ENCODE results near the gene POLK. TPM values are rescaled to one million over a fixed set of nuclear protein-coding genes. Genes with fewer than 3 reads are reported as not detected.

POLK gene
- total and polyA plus RNA-seq, 2 of the 4 experiments (the other 2 are of a cell fraction) = 10.4 to 24.4 TPM

- no peak for TF ChIP-seq ELK1 (IDR thresholded peaks at IDR 0.05; ENCODE audit: borderline replicate concordance, low read depth, low read length)
Observed at GRCh38 chr5:75567710-75568109, 56.0 kb downstream of the POLK start (continued).

DNA sequence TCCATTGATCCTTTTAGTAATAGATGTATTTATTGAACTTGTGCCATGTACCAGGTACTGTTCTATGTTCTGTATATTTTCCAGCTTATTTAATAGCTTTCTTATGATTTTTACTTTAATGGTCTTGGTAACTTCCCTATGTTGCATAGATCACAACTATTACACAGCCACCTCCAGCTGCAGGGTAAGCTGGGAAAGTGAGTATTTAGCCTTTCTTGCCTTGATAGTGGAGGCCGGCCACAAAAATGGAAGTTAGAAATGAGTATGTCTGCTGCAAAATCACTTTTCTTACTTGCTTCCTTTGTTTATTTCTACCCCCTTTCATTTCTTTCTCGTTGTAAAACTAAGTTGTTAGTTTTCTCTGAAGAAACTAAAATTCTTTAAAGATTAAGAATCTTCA, 56.5 kb downstream of the POLK start:
- no peaks in the 10 kb centered on the region for H3K9me3 ChIP-seq (ENCODE audit: control insufficient read depth, insufficient read depth, low read length)
- H3K4me3 ChIP-seq (ENCODE audit: insufficient read depth, low read depth, low read length) = no peak overlapping the region
- peaks cover 9% of the 10 kb centered on the region for H3K4me1 ChIP-seq (ENCODE audit: control insufficient read depth, insufficient read depth, low read length)
- intact Hi-C loops (cut with micrococcal nuclease) (no loop called here), in situ Hi-C loops (cut with MboI; ENCODE audit: low sequenced_read_pairs) (no loop called here), dilution Hi-C loops (cut with HindIII; ENCODE audit: low sequenced_read_pairs, unreplicated experiment) (no loop called here)
- no peak overlapping the region for H3K14ac ChIP-seq (replicated peaks; ENCODE audit: low read depth, low read length)
- ChIA-PET CTCF (interaction anchor here (1.0 to 1.4 kb wide), 2 partner anchors 15 to 106 kb away, joined by 3 read pairs; no protein-coding TSS in a partner anchor), POLR2A (ENCODE audit: unreplicated experiment) (no interaction called here)
- H2BK15ac ChIP-seq (ENCODE audit: low read depth, low read length) = no peak overlapping the region
- H2AFZ ChIP-seq (replicated peaks; ENCODE audit: low read length, poor library complexity) = no peak overlapping the region
- H3K9me1 ChIP-seq (ENCODE audit: insufficient read depth, low read length) = peaks cover 4% of the 10 kb centered on the region
- H3K79me1 ChIP-seq (ENCODE audit: low read depth in 1 of 2, low read length in 2 of 2) = peaks cover 6 to 39% of the 10 kb centered on the region in 2 experiments; a peak in 3 of 4 replicates
- H3K36me3 ChIP-seq (ENCODE audit: control insufficient read depth, insufficient read depth, low read length) = peaks cover 2% of the 10 kb centered on the region; the same call in 1 of the 2 replicates
- no peak overlapping the region for H2BK5ac ChIP-seq (ENCODE audit: low read depth, low read length, poor library complexity, severe bottlenecking)
- no peak overlapping the region for H3K4me2 ChIP-seq (ENCODE audit: low read depth, low read length)
- H2BK20ac ChIP-seq (ENCODE audit: low read depth, low read length) = no peak overlapping the region
- no peak overlapping the region for H3K18ac ChIP-seq (ENCODE audit: low read depth, low read length)
- no peaks in the 10 kb centered on the region for H3K27me3 ChIP-seq (ENCODE audit: control insufficient read depth, insufficient read depth, low read length)
- WGBS, 2 experiments (ENCODE audit: extremely low coverage in 2 of 2, insufficient read length in 1 of 2) = no CpG with 5 or more reads among the region's 2 CpGs
- no peak overlapping the region for H4K8ac ChIP-seq (ENCODE audit: low read depth in 2 of 2, low read length in 2 of 2)
- peaks cover 6% of the 10 kb centered on the region for H4K20me1 ChIP-seq (ENCODE audit: insufficient read depth, low read length)
- H4K91ac ChIP-seq (ENCODE audit: insufficient read depth, low read depth, low read length) = no peak overlapping the region
- H3K23ac ChIP-seq (ENCODE audit: low read depth, low read length) = no peak overlapping the region
- no peak overlapping the region for H3K27ac ChIP-seq (ENCODE audit: insufficient read depth, low read length)
- H2AK5ac ChIP-seq (ENCODE audit: low read depth, low read length) = no peak overlapping the region
- no peak overlapping the region for H3K9ac ChIP-seq (ENCODE audit: low read depth, low read length)
- no peak for DNase-seq
- H4K5ac ChIP-seq (ENCODE audit: low read depth, low read length) = no peak overlapping the region
- no peak for ATAC-seq (ENCODE audit: low read depth)
- no peak overlapping the region for H3K4ac ChIP-seq (ENCODE audit: low read depth, low read length)
- H3K56ac ChIP-seq (ENCODE audit: extremely low read depth, insufficient read depth, low read length) = no peak overlapping the region
- no TSS peak for BruUV-seq (replicated peaks)
- H2BK120ac ChIP-seq (ENCODE audit: low read depth, low read length) = no peak overlapping the region
- H2AK9ac ChIP-seq (replicated peaks; ENCODE audit: low read depth, low read length, poor library complexity) = no peak overlapping the region
- TF ChIP-seq NFE2L2 (IDR thresholded peaks at IDR 0.05; ENCODE audit: low read depth, low read length) (no peak), CEBPB (IDR thresholded peaks at IDR 0.05; ENCODE audit: low read depth, low read length) (no peak), MXI1 (IDR thresholded peaks at IDR 0.05; ENCODE audit: borderline replicate concordance, low read depth, low read length) (no peak), POLR2A (IDR thresholded peaks at IDR 0.05; ENCODE audit: low read depth, low read length) (no peak)
